ENCODE results near the gene SLC15A5.

Gene SLC15A5

DNA sequence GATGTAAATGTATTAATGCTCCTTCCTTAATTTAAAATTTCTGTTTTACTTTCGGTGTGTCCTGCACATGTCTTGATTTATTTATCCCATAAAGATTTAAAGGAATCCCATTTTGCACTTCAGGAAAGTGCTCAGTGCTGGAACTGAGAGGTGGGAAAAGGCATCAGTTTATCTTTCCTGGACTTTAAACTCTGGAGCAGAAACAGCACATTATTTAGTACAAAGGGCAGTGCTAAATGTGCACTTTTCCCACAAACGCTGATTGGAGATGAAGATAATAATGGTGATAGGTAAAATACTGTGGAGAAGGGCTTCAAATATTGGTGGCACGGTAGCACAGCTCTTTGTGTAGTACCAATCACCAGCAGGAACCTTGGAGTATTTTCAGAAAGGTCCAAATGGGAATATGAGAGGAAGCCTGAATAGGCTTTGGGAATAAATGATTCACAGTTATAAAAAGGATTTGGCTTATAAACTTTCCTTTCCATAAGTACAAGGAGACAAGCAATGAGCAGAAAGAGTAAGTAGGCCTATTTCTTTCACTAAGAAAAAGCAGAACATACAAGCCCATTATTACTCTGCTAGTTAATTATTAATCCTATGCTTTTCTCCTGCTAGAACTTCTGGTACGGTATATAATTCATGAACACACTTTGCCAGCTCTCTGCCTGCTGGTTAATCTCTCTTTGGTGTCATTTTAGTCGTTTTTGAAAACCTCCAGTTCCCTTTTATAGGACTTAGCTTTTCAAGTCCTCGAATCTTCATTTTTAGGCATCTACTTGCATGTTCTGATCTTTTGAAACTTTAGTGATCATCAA lies 58.3 kb downstream of the SLC15A5 start:
- Histone ChIP-seq H3K9me2 (replicated peaks; ENCODE audit: insufficient read depth, low read length) (no peaks in the 10 kb centered on the region), H3K27ac (ENCODE audit: low read length) (no peak overlapping the region), H3K9ac (ENCODE audit: low read length) (no peak overlapping the region), H2AFZ (ENCODE audit: low read length) (no peak overlapping the region), H3K36me3 (replicated peaks; ENCODE audit: insufficient read depth, low read length) (no peaks in the 10 kb centered on the region), H3K79me2 (ENCODE audit: low read length) (no peaks in the 10 kb centered on the region), H3F3A (ENCODE audit: insufficient read depth, low read length) (no peaks in the 10 kb centered on the region), H3K4me3 (ENCODE audit: low read length) (no peak overlapping the region), H3K4me2 (ENCODE audit: low read depth, low read length) (no peak overlapping the region), H4K20me1 (ENCODE audit: insufficient read depth, low read length) (no peaks in the 10 kb centered on the region), H3K9me3 (replicated peaks; ENCODE audit: insufficient read depth, low read length) (no peaks in the 10 kb centered on the region), H3K4me1 (ENCODE audit: low read length) (no peaks in the 10 kb centered on the region), H3K27me3 (replicated peaks; ENCODE audit: insufficient read depth, low read length) (no peaks in the 10 kb centered on the region)
- TF ChIP-seq, protein P1, sequence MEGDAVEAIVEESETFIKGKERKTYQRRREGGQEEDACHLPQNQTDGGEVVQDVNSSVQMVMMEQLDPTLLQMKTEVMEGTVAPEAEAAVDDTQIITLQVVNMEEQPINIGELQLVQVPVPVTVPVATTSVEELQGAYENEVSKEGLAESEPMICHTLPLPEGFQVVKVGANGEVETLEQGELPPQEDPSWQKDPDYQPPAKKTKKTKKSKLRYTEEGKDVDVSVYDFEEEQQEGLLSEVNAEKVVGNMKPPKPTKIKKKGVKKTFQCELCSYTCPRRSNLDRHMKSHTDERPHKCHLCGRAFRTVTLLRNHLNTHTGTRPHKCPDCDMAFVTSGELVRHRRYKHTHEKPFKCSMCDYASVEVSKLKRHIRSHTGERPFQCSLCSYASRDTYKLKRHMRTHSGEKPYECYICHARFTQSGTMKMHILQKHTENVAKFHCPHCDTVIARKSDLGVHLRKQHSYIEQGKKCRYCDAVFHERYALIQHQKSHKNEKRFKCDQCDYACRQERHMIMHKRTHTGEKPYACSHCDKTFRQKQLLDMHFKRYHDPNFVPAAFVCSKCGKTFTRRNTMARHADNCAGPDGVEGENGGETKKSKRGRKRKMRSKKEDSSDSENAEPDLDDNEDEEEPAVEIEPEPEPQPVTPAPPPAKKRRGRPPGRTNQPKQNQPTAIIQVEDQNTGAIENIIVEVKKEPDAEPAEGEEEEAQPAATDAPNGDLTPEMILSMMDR (IDR thresholded peaks at IDR 0.05; ENCODE audit: low read length) = no peak
- TF ChIP-seq EZH2 (optimal IDR thresholded peaks at IDR 0.05; ENCODE audit: low read depth, low read length) = no peak
- TF ChIP-seq EZH2phosphoT487 (IDR thresholded peaks at IDR 0.05; ENCODE audit: low read length) = no peak
- DNase-seq = no peak

DNA sequence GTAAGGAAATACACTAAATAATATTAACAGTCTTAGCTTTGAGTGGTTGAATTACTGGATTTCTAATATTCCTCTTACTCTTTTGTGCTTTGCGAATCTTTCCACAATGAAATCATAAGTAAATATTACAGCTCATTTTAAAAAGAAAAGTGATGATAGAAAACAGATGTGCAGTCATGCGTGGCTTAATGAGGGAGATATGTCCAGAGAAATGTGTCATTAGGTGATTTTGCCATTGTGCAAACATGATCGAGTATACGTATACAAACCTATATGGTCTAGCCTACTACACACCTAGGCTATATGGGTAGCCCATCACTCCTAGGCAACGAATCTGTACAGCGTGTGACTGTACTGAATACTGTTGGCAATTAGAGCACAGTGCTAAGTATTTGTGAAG lies 59.3 kb downstream of the SLC15A5 start:
- Histone ChIP-seq H3K36me3 (replicated peaks; ENCODE audit: insufficient read depth, low read length) (no peaks in the 10 kb centered on the region), H3F3A (ENCODE audit: insufficient read depth, low read length) (no peaks in the 10 kb centered on the region), H3K27ac (ENCODE audit: low read length) (no peak overlapping the region), H3K9me3 (replicated peaks; ENCODE audit: insufficient read depth, low read length) (no peaks in the 10 kb centered on the region), H3K79me2 (ENCODE audit: low read length) (no peaks in the 10 kb centered on the region), H3K4me2 (ENCODE audit: low read depth, low read length) (no peak overlapping the region), H4K20me1 (ENCODE audit: insufficient read depth, low read length) (no peaks in the 10 kb centered on the region), H3K9me2 (replicated peaks; ENCODE audit: insufficient read depth, low read length) (no peaks in the 10 kb centered on the region), H2AFZ (ENCODE audit: low read length) (no peak overlapping the region), H3K4me1 (ENCODE audit: low read length) (no peaks in the 10 kb centered on the region), H3K27me3 (replicated peaks; ENCODE audit: insufficient read depth, low read length) (no peaks in the 10 kb centered on the region), H3K4me3 (ENCODE audit: low read length) (no peak overlapping the region), H3K9ac (ENCODE audit: low read length) (no peak overlapping the region)
- TF ChIP-seq EZH2 (optimal IDR thresholded peaks at IDR 0.05; ENCODE audit: low read depth, low read length) (no peak), EZH2phosphoT487 (IDR thresholded peaks at IDR 0.05; ENCODE audit: low read length) (no peak)
- TF ChIP-seq, protein P1 (IDR thresholded peaks at IDR 0.05; ENCODE audit: low read length) = no peak
- DNase-seq = no peak

DNA sequence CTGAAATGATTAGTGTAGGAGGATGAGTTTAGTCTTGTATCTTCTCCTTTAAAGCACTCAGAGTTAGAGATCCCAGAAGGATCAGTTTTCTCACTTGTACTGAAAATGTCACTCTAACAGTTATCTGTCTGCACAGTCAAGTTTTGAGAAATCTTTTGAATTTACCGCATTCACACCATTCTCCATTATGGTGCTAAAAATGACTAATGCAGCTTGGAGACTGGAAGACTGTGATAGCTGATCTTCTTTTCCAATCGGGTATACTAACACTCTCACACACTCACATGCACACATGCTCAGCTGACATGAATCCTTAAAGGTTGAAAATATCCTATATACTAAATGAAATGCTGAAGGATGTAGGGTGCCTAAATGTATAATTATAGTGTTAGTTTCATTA lies 65.8 kb downstream of the SLC15A5 start:
- no peak overlapping the region for H2AFZ ChIP-seq (ENCODE audit: low read length)
- H4K20me1 ChIP-seq (ENCODE audit: insufficient read depth, low read length) = no peaks in the 10 kb centered on the region
- H3K79me2 ChIP-seq (ENCODE audit: low read length) = no peaks in the 10 kb centered on the region
- no peak for DNase-seq
- H3K27me3 ChIP-seq (replicated peaks; ENCODE audit: insufficient read depth, low read length) = no peaks in the 10 kb centered on the region
- H3K4me2 ChIP-seq (ENCODE audit: low read depth, low read length) = no peak overlapping the region
- no peaks in the 10 kb centered on the region for H3K9me2 ChIP-seq (replicated peaks; ENCODE audit: insufficient read depth, low read length)
- no peak overlapping the region for H3K4me3 ChIP-seq (ENCODE audit: low read length)
- H3K27ac ChIP-seq (ENCODE audit: low read length) = no peak overlapping the region
- TF ChIP-seq EZH2 (optimal IDR thresholded peaks at IDR 0.05; ENCODE audit: low read depth, low read length) (no peak), EZH2phosphoT487 (IDR thresholded peaks at IDR 0.05; ENCODE audit: low read length) (no peak)
- TF ChIP-seq, protein P1 (IDR thresholded peaks at IDR 0.05; ENCODE audit: low read length) = no peak
- H3K9ac ChIP-seq (ENCODE audit: low read length) = no peak overlapping the region
- no peaks in the 10 kb centered on the region for H3F3A ChIP-seq (ENCODE audit: insufficient read depth, low read length)
- no peaks in the 10 kb centered on the region for H3K4me1 ChIP-seq (ENCODE audit: low read length)
- H3K36me3 ChIP-seq (replicated peaks; ENCODE audit: insufficient read depth, low read length) = no peaks in the 10 kb centered on the region
- H3K9me3 ChIP-seq (replicated peaks; ENCODE audit: insufficient read depth, low read length) = no peaks in the 10 kb centered on the region

Measured in MM.1S (cell line).